WI38 (cell line): ENCODE data around the gene ART3.

Experiments used
- H3K4me3 ChIP-seq: 2 replicates; pipeline ENCODE4 v1.5.1; 2011; ENCODE audit warnings: low read depth, mild to moderate bottlenecking, control low read depth, low read length
- TF ChIP-seq, protein P1 (sequence below): IDR thresholded peaks from 2 replicates; pipeline ENCODE4 v1.5.1; 2012; ENCODE audit warnings: low read depth, mild to moderate bottlenecking, control low read depth, low read length

The ART3 gene

GRCh38 chr4:76053730-76054129 is 20.8 kb upstream of the ART3 start:
- H3K4me3 ChIP-seq: no peak overlapping the region
- TF ChIP-seq, protein P1, sequence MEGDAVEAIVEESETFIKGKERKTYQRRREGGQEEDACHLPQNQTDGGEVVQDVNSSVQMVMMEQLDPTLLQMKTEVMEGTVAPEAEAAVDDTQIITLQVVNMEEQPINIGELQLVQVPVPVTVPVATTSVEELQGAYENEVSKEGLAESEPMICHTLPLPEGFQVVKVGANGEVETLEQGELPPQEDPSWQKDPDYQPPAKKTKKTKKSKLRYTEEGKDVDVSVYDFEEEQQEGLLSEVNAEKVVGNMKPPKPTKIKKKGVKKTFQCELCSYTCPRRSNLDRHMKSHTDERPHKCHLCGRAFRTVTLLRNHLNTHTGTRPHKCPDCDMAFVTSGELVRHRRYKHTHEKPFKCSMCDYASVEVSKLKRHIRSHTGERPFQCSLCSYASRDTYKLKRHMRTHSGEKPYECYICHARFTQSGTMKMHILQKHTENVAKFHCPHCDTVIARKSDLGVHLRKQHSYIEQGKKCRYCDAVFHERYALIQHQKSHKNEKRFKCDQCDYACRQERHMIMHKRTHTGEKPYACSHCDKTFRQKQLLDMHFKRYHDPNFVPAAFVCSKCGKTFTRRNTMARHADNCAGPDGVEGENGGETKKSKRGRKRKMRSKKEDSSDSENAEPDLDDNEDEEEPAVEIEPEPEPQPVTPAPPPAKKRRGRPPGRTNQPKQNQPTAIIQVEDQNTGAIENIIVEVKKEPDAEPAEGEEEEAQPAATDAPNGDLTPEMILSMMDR: no peak

GRCh38 chr4:76055016-76055415 is 19.5 kb upstream of the ART3 start:
- TF ChIP-seq, protein P1: no peak
- no peak overlapping the region for H3K4me3 ChIP-seq

- no peak overlapping the region for H3K4me3 ChIP-seq
- TF ChIP-seq, protein P1: no peak
These were observed 19.1 kb upstream of the ART3 start for GRCh38 chr4:76055421-76055820.

- no peak overlapping the region for H3K4me3 ChIP-seq
- TF ChIP-seq, protein P1: no peak
These were observed 16.2 kb upstream of the ART3 start for GRCh38 chr4:76058302-76058701.

GRCh38 chr4:76058888-76059426 is 15.6 kb upstream of the ART3 start:
- no peak overlapping the region for H3K4me3 ChIP-seq
- TF ChIP-seq, protein P1: no peak

DNA sequence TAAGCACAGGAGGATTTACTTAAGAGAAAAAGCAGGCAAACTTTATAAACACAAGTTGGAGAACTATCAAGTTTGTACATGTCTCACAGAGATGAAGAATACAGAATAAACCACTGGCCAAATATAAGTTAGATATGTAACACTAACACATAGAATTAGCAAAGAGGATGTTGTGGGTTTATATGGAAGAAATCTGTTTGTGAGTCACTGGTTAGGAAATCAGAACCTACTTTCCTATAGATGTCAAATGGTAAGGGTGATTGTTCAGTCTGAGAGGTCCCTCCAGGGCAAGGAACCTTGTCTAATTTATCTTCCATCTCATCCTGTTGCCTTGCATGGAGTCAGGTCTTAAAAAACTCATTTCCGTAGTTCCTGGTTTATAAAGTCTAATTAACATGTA is 14.8 kb upstream of the ART3 start:
- H3K4me3 ChIP-seq: no peak overlapping the region
- TF ChIP-seq, protein P1: no peak

- TF ChIP-seq, protein P1: no peak
- no peak overlapping the region for H3K4me3 ChIP-seq
These were observed 14.0 kb upstream of the ART3 start for GRCh38 chr4:76060506-76060905.
